Urothelium cell line (cell line): ENCODE measurements around the gene ATIC.
"Not testable (repeated sequence)": the region's sequence is repeated elsewhere in the genome, so short reads cannot be mapped to it uniquely, and the experiment has no call there.

ENCODE experiments used
- DNase-seq: peaks from one replicate; pipeline ENCODE4 v3.0.0; 2011; ENCODE audit warnings: low spot score, mixed read lengths
- FAIRE-seq: peaks from 2 replicates; lab custom pipeline; 2011; peaks lifted over from hg19 to GRCh38; lab: Jason Lieb, UNC

Gene ATIC

DNA sequence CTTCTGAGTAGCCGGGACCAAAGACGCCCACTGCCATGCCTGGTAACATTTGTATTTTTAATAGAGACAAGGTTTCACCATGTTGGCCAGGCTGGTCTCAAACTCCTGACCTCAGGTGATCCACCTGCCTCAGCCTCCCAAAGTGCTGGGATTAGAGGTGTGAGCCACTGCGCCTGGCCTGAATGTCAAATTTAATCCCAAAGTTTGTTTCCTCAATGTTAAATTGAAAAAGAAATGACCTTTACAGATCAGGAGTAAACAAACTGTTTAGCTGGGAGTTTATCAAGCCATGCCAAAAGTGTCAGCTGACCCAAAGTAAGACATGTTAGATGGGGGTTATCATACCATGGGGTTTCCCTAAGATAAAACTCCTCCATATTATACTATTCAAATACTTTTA is 48.2 kb downstream of the ATIC start:
- DNase-seq, FAIRE-seq: not testable (repeated sequence)

DNA sequence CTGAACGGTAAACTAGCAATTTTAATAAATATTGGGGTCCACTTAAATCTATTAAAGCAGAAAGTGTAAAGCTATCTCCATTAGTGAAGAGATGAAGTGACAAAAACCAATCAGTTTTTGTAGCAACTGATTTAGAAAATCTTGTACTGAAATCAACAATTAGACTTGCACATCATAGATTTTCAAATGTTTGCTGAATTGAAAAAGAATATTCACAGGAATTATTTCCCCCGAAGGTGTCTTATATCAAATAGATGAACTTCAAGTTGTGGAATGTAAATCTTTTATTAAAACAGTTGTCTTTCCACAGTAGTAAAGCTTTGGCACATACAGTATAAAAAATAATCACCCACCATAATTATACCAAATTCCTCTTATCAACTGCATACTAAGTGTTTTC is 48.7 kb downstream of the ATIC start:
- DNase-seq (no peak), FAIRE-seq (no peak)

DNA sequence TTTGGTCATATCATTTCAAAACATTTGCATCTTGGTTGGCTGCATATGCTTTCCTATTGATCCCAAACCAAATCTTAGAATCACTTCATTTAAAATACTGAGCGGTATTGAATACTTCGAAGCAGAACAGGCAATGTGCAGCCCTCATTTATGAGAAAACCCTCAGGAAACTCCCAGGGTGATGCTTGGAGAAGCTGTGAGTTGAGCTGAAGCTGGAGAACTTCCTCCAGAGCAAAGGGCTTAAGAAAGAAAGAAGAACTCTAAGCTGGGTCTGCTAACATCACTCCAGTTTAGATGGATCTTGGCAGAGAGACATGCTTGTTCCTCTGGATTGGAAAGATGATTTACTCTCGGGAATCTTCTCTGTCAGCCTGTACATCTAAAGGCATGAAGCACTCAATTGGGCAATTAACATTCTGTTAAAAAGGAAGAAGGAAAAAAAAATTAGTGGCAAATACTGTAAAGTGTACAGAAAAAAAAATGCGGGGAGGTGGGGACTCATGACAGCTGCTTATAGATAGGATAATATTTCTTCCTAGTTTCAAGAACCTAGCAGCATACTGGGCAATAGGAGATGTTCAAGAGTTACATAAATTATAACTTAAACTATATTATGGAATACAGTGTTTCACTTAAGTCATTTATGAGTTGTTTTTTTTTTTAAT is 49.5 kb downstream of the ATIC start:
- no peak for FAIRE-seq
- DNase-seq = no peak

- FAIRE-seq = no peak
Measured at GRCh38 chr2:215361876-215362561, 50.2 kb downstream of the ATIC start.

DNA sequence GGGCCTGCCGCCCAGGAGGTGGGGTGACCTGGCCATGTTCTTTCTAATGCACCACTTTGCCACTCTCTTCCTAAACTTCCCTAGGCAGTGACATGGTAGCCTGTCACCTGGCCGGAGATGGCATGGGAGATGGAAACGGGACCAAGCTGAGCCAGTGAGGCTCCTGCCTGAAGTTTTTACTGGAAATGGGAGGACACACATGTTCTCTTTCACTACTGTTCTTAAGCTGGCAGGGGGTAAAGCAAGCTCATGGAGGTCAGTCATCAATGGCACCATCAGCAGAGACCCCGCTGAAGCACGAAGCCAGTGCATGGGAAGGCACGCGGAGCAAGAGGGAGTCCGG is 50.7 kb downstream of the ATIC start:
- DNase-seq (no peak), FAIRE-seq (no peak)

More at GRCh38 chr2:215361876-215362561, 50.2 kb downstream of the ATIC start:
- DNase-seq = no peak

GRCh38 chr2:215363039-215363438 is 51.2 kb downstream of the ATIC start:
- no peak for DNase-seq
- no peak for FAIRE-seq

DNA sequence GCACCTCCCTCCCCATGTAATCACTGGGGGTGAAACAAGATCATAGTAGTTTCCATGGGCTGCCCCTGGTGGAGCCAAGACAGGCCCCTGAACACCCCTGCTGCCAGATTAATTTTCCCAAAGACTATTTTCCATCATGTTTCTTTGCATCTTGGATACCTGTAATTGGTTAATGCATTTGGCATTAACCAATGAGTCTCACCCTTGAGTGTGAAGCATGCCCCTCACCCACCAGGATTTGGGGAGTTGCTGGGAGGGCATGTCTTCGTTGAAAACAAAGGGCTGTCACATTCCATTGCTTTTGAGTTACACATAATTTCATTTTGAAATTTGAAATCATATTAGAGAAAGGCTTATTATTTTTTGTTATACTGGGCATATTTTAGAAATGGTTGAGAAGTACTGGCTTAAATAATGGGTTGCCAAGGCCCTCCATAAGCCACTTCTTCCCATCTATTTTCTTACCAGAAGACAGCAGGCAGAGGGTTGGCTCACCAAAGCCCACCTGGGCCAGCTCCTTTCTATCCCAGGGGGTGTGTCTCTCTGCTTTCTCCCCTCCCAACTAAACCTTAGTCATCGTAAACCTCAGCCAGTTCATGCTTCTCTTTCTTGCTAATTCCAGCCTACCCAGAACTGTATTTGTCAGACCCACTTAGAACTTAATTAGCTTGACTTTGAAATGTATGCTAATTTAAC is 51.8 kb downstream of the ATIC start:
- FAIRE-seq (no peak), DNase-seq (no peak)

DNA sequence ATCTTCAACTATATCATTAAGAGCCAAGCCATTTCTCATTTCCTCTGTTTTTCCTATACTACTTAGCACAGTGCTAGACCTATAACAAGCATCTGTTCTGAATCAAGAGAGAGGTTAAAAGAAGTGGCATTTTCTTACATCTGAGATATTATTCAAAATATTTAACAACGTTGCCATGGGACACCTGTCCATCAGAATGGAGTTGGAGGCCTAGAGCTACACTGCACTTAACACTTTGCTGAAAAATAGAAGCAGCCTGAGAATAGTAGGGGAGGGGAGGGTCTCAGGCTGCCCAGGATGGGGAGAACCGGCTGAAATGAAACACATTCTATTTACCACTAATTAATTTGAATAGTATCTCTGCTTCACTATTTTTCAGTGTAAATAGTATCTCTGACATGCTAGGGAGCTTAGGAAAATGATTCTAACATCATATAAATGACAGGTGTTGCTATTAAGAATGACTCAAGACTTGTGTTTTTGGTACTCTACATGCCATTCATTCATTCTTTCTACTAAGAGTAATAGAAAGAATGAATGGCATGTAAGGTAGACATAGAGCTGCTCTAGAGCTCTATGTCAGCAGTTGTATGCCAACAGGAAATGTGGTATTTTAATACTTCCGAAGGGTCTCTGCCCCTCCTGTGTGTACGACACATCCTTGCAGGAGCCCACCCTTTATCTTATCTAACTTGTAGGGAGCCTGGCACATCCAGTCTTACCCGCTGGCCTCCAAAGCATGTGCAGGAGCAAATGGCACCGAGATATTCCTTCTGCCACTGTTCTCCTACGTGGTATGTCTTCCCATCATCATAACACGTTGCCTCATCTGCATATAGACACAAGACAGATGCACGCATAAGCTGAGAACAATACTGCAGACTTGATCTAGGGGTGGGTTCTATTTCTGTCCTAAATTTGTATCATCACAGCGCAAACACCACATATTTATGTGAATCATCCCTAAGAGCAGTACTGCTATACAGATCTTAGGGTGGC is 52.6 kb downstream of the ATIC start:
- FAIRE-seq = no peak
- DNase-seq = no peak

GRCh38 chr2:215365184-215365658 is 53.4 kb downstream of the ATIC start:
- DNase-seq (no peak), FAIRE-seq (no peak)

DNA sequence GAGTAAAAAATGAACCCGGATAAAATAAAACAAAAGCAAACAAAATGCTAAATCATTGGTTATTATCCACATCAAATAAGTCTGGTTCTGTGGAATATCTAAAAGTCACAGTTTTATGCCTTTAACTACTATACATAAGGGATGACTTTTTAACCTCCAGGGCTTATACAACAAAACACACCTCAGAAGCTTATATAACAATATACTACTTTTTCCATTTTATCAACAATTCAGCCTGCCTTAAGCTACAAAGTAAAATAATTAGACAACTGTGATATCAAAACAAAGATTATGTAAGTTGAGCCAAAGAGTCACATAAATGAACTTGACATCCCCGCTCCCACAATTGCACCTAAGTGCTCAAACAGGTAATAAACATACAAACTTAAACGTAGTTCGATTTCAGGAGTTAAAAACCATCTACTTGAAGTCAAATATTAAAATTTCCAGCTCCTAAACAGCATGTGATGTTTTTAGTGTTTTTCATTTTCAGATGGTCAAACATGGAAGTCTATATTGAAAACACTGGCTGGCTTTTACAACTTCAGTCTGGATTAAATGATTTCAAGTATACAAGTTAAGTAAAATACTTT is 54.7 kb downstream of the ATIC start:
- FAIRE-seq = no peak

GRCh38 chr2:215367662-215368492 is 56.0 kb downstream of the ATIC start:
- no peak for DNase-seq
- FAIRE-seq = no peak

More for the DNA sequence above, 54.7 kb downstream of the ATIC start:
- no peak for DNase-seq

- DNase-seq (no peak), FAIRE-seq (no peak)
Measured at GRCh38 chr2:215368493-215368809, 56.6 kb downstream of the ATIC start.

DNA sequence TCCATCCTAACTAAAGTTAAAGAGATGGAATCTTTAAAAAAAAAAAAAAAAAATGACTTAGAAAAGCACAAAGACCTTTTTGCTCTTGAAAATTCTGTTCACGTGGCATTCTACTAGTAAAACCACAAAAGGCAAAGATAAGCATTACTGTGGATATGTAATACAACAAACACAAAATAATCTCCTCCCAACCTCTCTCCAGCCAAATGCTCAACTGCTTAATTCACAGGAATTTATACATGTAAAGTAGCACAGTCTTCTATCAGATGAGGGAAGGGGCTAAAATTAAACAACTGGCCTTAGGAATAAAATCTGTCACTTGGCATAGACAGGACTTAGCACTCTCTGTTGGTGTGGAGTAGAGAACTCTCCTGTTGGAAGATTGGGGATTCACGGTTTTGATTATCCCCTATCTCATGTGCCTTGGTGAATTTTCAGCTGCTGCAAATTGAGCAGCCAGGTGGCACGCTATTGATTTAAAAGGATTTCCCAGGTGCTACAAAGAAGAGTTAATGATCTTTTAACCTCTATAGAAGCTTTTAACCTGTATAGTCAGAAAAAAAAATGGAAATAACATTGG is 57.4 kb downstream of the ATIC start:
- no peak for FAIRE-seq
- DNase-seq = no peak

DNA sequence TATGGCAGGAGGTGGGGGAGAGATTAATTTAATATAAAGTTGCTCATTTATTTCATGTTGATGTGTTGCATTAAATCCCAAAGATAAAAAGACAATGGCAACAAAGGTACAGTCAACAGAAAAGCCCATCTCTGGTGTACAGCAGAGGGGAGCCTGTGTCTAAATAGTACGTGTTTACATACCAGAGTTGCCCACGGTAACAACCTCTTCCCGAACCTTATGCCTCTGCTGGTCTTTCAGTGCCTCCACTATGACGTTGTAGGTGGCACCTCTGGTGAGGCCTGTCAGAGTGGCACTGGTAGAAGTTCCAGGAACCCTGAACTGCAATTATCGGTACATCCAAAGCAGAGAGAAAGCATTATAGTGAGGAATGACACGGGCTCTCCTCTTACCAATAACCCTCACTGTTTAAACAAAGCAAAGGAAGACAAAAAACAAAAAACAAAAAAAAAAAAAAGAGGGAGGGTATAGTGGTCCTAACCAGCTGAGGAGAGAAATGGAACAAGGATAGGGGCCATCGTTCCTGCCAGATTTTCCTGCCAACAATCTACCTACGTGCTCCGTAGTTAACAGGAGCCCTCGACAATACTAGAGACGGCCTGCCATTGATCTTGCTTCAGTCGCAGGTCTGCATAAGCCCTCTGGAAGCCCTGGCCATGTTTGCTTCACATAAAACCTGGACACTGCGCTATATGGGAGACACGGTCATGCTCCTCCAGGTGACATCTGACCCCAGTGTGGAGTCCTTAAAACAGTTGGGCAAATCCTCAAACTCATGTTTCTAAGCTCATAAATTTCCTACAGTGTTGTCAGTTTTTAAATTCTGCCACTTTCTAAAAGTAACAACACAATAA is 58.5 kb downstream of the ATIC start:
- DNase-seq (no peak), FAIRE-seq (no peak)

DNA sequence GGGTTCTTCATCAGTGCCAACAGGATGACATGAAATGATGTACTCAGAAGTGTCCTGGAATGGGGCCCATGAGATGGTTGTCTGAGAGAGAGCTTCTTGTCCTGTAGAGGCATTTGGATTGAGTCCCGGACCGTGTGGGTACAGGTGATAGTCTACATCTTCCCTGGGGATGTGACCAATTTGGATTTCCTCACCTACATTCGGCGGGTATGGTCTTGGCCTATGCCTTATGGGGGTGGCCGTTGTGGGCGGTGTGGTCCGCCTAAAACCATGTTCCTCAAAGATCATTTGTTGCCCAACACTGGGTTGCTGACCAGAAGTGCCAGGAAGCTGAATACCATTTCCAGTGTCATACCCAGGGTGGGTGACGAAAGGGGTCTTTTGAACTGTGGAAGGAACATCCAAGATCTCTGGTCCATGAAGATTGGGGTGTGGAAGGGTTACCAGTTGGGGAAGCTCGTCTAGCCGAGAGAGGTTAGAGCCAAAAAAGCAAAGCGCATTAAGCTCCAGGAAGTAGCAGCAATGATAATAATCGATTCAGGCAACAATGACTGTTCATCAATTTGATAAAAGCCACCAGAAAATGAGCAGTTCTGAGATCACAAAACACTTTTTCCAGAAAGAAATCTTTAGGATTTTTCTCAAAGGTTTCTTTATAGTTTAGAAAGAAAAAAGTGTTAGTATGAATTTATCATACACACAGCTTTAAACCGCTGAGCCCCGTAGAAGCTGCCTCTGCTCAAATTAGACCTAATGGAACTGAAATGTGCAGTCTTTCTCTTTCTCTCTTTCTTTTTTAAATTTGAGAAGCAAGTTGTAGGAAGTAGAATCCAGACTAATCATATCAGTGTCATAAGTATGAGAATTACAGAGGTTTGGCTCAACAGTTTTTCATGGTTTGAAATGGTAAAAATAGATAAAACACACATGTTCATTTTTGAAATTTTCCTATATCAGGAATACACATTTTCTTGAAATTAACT is 60.3 kb downstream of the ATIC start:
- no peak for FAIRE-seq
- no peak for DNase-seq

DNA sequence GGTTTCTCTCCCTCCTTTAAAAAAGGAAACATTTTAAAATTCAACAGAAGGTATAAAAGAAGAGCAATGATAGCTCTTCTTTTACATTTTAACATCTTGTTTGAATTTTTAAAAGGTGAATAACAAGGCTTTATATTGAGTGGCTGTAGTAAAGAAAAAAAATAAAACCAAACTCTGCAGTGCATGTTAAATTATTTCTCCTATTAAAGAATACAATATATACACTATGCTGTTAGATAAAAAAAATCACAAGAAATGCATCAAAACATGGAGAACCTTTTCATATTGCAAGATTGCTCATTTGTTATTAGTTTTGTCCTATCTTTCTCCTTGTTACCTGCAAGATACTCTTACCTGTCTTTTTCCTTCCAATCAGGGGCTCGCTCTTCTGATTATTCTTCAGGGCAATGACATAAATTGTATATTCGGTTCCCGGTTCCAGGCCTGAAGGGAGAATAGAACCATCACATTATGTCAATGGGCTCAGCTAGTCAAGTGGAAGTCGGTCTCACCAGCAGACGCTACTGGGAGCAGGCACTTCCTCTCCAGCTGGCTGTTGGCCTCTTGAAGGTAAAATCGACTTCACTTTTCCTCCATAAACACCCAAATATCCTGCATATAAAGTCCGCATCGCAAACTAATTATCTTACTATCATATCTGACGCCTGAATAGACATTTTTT is 61.2 kb downstream of the ATIC start:
- DNase-seq = no peak
- no peak for FAIRE-seq

GRCh38 chr2:215374002-215374401 is 62.1 kb downstream of the ATIC start:
- FAIRE-seq (no peak), DNase-seq (no peak)
